H54 (cell line): ENCODE data around the gene SERPINB1.
"Not testable (repeated sequence)": the region's sequence is repeated elsewhere in the genome, so short reads cannot be mapped to it uniquely, and the experiment has no call there.

Experiments
- DNase-seq: peaks from one replicate; pipeline ENCODE4 v3.0.0; 2011; ENCODE audit warnings: low spot score, mixed read lengths; ENCODE audit not compliant: insufficient read length
- FAIRE-seq: peaks from 3 replicates; lab custom pipeline; 2011; peaks lifted over from hg19 to GRCh38; lab: Jason Lieb, UNC
- POLR2A ChIP-seq: IDR thresholded peaks from 2 replicates; pipeline ENCODE4 v1.6.1; 2011; ENCODE audit warnings: low read depth, mild to moderate bottlenecking, low read length

SERPINB1 gene

DNA sequence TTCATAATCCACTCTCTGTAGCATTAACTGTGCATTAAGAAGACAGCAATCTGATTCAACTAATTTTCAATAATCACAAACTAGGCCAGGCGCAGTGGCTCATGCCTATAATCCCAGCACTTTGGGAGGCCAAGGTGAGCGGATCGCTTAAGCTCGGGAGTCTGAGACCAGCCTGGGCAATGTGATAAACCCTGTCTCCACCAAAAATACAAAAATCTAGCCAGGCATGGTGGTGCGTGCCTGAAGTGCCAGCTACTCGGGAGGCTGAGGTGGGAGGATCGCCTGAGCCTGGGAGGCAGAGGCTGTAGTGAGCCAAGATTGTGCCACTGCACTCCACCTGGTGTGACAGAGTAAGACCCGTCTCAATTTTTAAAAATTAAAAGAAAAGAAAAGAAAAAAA is 32.0 kb upstream of the SERPINB1 start:
- DNase-seq, result no peak
- no peak for TF ChIP-seq POLR2A
- no peak for FAIRE-seq

DNA sequence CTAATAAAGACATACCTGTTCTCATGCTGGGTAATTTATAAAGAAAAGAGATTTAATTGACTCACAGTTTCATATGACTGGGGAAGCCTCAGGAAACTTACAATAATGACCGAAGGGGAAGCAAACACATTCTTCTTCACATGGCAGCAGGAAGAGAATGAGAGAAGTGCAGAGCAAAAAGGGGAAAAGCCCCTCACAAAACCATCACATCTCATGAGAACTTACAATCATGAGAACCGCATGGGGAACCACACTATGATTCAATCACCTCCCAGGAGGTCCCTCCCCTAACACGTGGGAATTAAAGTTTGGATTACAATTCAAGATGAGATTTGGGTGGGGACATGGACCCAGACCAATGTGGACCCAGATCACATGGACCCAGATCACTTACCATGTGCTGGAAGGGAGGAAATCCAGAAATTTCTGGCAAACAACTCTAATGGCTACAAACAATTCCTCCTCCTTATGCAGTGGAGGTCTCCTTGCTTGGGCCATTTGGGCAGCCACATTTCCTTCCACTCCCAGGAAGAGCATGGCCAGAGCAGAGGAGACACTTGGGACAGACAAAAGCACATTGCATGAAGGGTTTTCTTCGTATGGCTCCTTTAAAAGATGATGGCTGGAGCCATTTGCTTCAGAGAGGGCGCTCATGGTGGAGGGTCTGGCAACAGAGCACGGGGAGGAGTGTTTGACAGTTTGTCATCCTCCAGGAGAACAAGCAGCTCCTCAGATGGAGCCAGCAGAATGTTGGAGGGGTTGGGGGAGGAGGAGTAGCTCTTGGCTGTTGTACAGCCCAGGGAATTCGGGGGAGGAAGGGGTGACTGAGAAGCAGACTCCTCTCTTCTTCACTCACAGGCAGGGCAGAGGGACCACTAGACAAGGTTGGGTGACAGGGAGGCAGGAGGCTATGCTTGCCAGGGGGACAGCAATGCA is 31.0 kb upstream of the SERPINB1 start:
- DNase-seq (no peak), FAIRE-seq (no peak)
- TF ChIP-seq POLR2A, result no peak

DNA sequence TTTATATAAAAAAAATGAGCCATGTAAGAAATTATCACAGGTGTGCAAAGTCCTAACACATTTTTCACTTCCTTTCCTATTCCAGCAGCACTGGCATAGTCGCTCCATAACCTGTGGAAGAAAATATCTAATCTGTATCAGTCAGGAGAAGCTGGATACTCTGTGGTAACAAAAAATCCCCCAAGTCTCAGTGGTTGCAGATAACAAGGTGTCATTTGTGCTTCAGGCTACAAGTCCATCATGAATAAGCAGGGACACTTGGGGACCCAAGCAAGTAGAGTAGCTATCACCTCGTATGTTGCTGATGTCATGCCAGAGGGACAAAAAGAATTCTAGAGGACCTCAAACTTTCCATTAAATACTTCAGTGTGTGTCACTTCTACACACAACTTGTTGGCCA is 30.3 kb upstream of the SERPINB1 start:
- FAIRE-seq, result no peak
- no peak for DNase-seq

DNA sequence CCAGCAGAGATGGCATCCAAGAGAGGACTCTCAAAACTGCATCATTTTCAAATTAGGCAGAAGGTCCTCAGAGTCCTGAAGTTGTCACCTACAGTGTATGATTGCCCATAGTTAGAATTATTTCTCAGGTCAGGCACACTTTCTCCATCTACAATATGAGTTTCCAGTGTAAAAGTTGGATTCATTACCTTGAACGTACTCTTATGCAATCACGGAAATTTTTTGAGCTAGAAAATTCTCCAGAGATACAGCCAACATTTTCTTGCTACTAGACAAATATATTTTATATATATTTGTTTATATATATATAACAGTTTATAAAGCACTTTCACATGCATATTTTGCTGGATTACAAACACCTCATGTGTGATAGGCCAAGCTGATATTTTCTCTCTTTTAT is 29.4 kb upstream of the SERPINB1 start:
- DNase-seq (no peak), FAIRE-seq (no peak)
- no peak for TF ChIP-seq POLR2A

More for the DNA sequence above, 30.3 kb upstream of the SERPINB1 start:
- TF ChIP-seq POLR2A, result no peak

DNA sequence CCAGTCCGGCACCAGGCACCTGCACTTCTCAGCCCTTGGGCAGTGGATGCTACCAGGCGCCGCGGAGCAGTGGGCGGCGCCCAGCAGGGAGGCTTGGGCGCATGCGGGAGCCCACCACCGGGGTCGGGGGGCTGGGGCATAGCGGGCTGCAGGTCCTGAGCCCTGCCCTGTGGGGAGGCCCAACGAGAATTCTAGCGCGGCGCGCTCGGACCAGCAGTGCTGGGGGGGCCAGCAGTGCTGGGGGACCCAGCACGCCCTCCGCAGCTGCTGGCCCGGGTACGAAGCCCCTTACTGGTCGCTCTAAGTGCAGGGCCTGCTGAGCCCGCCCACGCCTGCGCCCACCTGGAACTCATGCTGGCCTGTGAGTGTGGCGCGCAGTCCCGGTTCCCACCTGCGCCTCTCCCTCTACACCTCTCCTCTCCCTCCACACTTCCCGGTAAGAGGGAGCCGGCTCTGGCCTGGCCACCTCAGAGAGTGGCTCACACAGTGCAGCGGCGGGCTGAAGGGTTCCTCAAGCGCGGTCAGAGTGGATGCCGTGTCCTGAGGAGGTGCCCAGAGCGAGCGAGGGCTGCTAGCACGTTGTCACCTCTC is 28.5 kb upstream of the SERPINB1 start:
- no peak for TF ChIP-seq POLR2A
- no peak for FAIRE-seq
- no peak for DNase-seq

DNA sequence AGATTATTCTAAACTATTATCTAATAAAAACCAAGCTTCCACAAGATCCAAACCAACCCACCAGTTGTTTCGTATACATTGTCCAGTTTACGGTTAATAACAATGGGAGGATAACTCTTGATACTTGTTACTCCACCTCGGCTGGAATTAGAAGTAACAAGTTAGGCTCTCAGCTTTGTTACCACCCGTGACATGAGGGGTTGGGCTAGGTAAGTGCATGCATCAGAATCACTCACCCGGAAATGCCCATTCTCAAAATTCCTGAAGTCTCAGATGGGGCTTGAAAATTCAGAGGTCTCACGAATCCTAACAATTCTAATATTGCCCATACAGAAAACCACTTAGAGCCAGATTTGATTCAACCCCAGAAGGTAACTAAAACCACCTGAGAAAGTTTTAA is 27.0 kb upstream of the SERPINB1 start:
- no peak for FAIRE-seq
- no peak for DNase-seq
- no peak for TF ChIP-seq POLR2A

DNA sequence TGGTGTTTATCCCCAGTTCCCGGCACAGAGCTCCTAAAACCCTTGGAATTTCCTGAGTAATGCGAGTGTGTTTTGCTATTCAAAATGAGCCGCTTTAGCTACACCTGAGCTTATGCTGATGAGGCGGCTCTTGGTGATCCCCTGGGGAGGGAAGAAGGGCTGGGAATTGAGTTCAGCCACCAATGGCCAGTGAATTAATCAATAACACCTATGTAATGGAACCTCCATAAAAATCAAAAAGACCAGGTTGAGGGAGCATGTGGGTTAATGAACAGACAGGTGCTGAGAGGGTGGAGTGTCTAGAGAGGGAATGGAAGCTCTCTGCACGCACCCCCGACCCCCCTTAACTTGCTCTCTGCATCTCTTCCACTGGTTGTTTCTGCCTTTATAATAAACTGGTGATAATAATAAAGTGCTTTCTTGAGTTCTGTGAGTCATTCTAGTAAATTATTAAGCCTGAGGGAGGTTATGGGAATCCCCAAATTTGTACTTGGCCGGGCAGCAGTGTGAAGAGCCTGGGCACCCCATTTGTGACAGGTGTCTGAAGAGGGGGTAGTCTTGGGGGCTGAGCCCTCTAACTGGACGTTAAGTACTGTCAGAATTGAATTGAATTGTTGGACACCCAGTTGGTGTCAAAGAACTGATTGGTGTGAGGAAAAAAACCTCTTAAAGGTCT is 24.6 kb upstream of the SERPINB1 start:
- no peak for FAIRE-seq
- no peak for TF ChIP-seq POLR2A
- no peak for DNase-seq

DNA sequence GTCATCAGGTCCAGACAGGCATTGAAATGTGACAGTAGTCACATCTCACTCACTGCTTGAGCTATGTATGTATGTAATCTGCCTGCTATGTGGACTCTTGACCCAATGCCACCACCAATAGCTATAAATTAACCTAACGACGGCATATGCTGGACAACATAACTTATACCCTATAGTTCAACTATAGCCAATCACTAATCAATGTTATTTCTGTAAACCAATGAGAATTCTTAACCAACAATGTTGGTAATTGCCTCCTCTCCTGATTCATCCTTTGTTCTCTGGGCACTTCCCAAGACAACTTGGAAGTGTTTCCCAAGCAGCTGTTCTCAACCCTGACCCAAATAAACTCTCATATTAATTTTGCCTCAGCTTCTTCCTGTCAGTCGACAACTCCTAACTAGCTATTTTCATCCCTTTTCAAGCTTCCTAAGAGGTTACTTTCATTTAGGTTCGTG is 24.1 kb upstream of the SERPINB1 start:
- TF ChIP-seq POLR2A, result no peak

DNA sequence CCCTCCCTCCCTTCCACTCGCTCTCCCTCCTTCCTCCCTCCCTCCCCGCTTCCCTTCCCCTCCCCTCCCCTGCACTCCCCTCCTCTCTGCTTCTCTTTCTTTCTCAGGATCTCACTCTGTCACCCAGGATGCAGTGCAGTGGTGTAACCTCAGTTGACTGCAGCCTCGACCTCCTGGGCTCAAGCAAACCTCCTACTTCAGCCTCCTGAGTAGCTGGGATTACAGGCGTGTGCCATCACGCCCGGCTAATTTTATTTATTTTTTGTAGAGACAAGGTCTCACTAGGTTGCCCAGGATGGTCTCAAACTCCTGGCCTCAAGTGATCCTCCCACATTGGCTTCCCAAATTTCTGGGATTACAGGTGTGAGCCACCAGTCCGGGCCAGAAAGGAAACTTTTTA is 23.6 kb upstream of the SERPINB1 start:
- no peak for FAIRE-seq
- TF ChIP-seq POLR2A, result no peak
- DNase-seq, result no peak

More for the DNA sequence above, 24.1 kb upstream of the SERPINB1 start:
- no peak for DNase-seq
- no peak for FAIRE-seq

DNA sequence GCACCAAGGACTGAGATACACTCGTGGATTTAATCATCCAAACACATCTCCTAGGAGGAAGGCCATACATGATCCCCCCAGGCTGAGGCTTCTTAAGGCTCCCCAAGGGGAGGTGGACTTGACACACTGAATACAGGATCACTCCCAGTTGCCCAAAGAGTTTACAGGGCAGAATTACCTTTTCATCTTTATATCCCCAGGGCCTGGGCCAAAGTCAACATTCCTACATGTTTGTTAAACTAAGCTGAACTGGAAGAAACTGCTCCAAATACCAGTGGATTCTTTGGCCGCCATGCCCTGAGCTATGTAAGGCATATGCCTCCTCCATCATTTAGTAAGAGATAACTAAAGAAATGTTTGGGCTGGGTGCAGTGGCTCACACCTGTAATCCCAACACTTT is 22.2 kb upstream of the SERPINB1 start:
- FAIRE-seq (no peak), DNase-seq (no peak)
- TF ChIP-seq POLR2A, result no peak

DNA sequence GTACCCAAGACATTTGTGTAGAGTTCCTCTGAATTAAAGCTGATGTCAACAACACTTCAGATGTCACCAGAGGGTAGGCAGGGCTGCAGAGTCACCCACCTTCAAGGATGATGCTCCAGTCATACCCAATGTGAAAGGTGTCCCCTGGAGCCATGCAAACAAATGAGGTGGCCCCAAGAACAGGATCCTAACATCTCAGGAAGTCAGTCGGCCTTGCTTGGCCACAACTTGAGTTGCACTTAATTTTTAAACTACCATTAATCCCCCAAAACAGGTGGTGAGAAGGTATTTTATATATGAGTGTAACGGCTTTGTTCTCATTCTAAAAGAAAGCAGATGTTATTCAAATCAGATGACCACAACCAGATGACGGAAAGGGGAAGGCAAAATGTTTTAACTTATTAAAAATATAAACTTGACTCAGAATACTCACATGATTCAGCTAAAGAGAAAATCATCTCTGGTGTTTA is 21.1 kb upstream of the SERPINB1 start:
- FAIRE-seq, result no peak
- DNase-seq, result no peak
- no peak for TF ChIP-seq POLR2A

DNA sequence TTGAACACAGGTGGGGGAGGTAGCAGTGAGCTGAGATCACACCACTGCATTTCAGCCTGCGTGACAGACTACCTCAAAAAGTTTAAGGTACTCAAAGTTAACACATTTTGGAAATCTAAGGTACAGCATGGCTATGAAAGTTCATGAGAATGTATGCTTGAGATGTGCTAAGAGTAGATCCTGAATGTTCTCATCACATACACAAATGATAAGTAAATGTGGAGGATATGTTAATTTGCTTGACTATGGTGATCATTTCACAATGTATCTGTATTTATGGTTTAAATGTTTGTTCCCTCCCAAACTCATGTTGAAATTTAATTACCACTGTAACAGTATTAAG is 20.1 kb upstream of the SERPINB1 start:
- DNase-seq (no peak), FAIRE-seq (no peak)
- no peak for TF ChIP-seq POLR2A

DNA sequence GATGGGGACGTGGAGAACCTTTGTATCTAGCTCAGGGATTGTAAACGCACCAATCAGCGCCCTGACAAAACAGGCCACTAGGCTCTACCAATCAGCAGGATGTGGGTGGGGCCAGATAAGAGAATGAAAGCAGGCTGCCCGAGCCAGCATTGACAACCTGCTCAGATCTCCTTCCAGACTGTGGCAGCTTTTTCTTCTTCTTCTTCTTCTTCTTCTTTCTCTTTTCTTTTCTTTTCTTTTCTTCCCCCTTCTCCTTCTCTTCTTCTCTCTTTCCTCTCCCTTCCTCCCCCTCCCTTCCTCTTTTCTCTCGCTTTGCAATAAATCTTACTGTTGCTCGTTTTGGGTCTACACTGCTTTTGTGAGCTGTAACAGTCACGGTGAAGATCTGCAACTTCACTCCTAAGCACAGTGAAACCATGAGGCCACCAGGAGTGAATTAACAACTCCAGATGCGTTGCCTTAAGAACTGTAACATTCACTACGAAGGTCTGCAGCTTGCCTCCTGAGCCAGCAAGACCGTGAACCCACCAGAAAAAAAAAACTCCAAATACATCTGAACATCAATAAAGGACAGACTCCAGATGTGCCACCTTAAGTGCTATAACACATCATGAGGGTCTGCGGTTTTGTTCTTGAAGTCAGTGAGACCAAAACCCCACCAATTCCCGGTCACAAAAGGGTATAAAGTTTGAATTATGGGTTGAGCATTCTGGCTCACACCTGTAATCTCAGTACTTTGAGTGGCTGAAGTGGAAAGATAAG is 19.6 kb upstream of the SERPINB1 start:
- TF ChIP-seq POLR2A, result no peak
- FAIRE-seq (no peak), DNase-seq (no peak)

DNA sequence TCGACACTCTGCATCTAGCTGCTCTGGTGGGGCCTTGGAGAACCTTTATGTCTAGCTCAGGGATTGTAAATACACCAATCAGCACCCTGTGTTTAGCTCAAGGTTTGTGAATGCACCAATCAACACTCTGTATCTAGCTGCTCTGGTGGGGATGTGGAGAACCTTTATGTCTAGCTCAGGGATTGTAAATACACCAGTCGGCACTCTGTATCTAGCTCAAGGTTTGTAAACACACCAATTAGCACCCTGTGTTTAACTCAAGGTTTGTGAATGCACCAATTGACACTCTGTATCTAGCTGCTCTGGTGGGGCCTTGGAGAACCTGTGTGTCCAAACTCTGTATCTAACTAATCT is 19.0 kb upstream of the SERPINB1 start:
- FAIRE-seq, result not testable (repeated sequence)

DNA sequence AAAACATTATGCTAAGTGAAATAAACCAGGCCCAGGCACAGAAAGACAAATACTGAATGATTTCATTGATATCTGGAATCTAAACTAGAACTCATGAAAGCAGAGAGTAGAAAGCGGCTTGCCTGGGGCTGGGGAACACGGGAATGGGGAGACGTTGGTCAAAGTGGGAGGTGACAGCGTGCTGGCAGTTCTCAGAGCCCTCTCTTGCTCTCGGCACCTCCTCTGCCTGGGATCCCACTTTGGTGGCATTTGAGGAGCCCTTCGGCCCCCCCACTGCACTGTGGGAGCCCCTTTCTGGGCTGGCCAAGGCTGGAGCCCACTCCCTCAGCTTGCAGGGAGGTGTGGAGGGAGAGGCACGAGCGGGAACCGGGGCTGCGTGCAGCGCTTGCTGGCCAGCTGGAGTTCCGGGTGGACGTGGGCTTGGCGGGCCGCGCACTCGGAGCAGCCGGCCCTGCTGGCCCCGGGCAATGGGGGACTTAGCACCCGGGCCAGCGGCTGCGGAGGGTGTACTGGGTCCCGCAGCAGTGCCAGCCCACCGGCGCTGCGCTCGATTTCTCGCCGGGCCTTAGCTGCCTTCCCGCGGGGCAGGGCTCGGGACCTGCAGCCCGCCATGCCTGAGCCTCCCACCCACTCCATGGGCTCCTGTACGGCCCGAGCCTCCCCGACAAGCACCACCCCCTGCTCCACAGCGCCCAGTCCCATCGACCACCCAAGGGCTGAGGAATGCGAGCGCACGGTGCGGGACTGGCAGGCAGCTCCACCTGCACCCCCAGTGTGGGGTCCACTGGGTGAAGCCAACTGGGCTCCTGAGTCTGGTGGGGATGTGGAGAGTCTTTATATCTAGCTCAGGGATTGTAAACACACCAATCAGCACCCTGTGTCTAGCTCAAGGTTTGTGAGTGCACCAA is 18.4 kb upstream of the SERPINB1 start:
- FAIRE-seq, DNase-seq: not testable (repeated sequence)

More for the DNA sequence above, 19.0 kb upstream of the SERPINB1 start:
- not testable (repeated sequence) for DNase-seq
